ENCODE data around the gene NTM. TPM values are rescaled to one million over a fixed set of nuclear protein-coding genes. Genes with fewer than 3 reads are reported as not detected.

The NTM gene
- total RNA-seq, 1 experiment from 2014 or later, result not detected

DNA sequence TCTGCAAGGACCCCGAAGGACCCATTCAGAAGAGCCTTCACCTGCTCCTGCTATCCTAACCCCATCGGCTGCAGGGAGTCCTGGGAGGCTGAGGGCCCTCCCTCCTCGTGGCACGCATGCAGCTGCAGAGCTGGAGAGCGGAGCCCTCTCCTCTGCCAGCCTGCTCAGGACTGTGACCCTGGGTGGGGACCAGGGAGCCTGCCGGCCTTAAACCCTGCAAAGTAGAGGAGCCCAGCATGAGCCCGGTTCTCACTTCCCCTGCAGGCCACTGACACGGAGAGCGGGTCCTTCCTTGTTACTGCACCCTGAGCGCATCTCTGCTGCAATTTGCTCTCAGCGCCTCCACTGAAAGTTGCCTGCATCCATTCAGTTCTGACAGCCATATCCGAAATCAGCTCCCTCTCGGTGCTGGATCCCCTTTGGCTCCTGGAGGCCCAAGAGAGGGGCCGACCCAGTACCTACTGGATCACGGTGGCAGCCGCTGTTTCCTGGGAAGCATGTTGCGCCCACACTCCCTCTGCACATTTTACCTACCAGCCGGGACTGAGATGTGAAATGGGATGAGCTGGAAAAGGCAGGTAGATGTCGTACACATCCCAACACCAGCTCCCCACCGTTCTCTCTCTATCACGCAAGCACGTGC lies 312.1 kb downstream of the NTM start:
- no TSS peak for BruUV-seq (replicated peaks)
- DNase-seq (ENCODE audit: low read depth, low spot score), result no peak
- ChIA-PET RAD21 (ENCODE audit: low non-redundant PET in 1 of 2, low total read pairs in 2 of 2, uncharacterized antibody in 2 of 2, unreplicated experiment in 2 of 2) (no interaction called here), POLR2A (no interaction called here), CTCF (no interaction called here)
- Histone ChIP-seq H3K4me2 (ENCODE audit: low read length) (no peak overlapping the region), H3K27ac (ENCODE audit: low read depth, low read length) (no peak overlapping the region), H3K9me2 (ENCODE audit: insufficient read depth) (no peaks in the 10 kb centered on the region), H2AFZ (ENCODE audit: low read depth, low read length, poor library complexity, severe bottlenecking) (no peak overlapping the region), H3K9ac (ENCODE audit: low read length) (no peak overlapping the region), H3K36me3 (ENCODE audit: control insufficient read depth in 1 of 2, insufficient read depth in 2 of 2, low read length in 2 of 2) (no peaks in the 10 kb centered on the region), H4K20me1 (ENCODE audit: insufficient read depth) (no peaks in the 10 kb centered on the region), H3K27me3 (ENCODE audit: insufficient read depth, low read length) (no peaks in the 10 kb centered on the region), H3K9me3 (ENCODE audit: control insufficient read depth in 1 of 2, insufficient read depth in 1 of 2, low read depth in 1 of 2, low read length in 2 of 2) (no peaks in the 10 kb centered on the region), H3K79me2 (ENCODE audit: insufficient read depth, low read length) (no peaks in the 10 kb centered on the region), H3K4me1 (ENCODE audit: control insufficient read depth in 1 of 2, insufficient read depth in 2 of 2, low read length in 2 of 2) (no peaks in the 10 kb centered on the region), H3K4me3 (replicated peaks in 1 of 2; ENCODE audit: low read depth in 1 of 2, low read length in 2 of 2) (no peak overlapping the region)
- intact Hi-C loops (cut with micrococcal nuclease), result no loop called here
- no peak for ATAC-seq
- TF ChIP-seq REST (IDR thresholded peaks at IDR 0.05; ENCODE audit: low read depth), result no peak
- TF ChIP-seq POLR2A (IDR thresholded peaks at IDR 0.05; ENCODE audit: borderline replicate concordance, extremely low read depth, insufficient read depth, insufficient read length), result no peak
- TF ChIP-seq ZBTB33 (IDR thresholded peaks at IDR 0.05; ENCODE audit: extremely low read depth, insufficient replicate concordance, low read length), result no peak
- TF ChIP-seq YY1 (IDR thresholded peaks at IDR 0.05; ENCODE audit: extremely low read depth, insufficient replicate concordance, low read depth, low read length), result no peak
- TF ChIP-seq POLR2AphosphoS5 (IDR thresholded peaks at IDR 0.05; ENCODE audit: low read depth, low read length), result no peak
- no peak for TF ChIP-seq ZFX (IDR thresholded peaks at IDR 0.05)
- TF ChIP-seq, protein P1, sequence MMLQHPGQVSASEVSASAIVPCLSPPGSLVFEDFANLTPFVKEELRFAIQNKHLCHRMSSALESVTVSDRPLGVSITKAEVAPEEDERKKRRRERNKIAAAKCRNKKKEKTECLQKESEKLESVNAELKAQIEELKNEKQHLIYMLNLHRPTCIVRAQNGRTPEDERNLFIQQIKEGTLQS (IDR thresholded peaks at IDR 0.05), result no peak

Data from HCT116 (cell line).